Stimulated activated CD8-positive, alpha-beta memory T cell treated with anti-CD3 and anti-CD28 coated beads, Interleukin-7, amount 100 ng/mL, for 48 hours (primary cell): Measurements from ENCODE around the gene GBGT1.

Source experiments
- DNase-seq, 2 donors: peaks; one replicate each; pipeline ENCODE4 v3.0.0-alpha.2; 2020; ENCODE audit warnings: low read depth in 1 of 2; ENCODE audit errors: extremely low read depth in 1 of 2

Gene GBGT1

GRCh38 chr9:133166392-133166791 is 2.7 kb upstream of the GBGT1 start:
- DNase-seq, result no peak

DNA sequence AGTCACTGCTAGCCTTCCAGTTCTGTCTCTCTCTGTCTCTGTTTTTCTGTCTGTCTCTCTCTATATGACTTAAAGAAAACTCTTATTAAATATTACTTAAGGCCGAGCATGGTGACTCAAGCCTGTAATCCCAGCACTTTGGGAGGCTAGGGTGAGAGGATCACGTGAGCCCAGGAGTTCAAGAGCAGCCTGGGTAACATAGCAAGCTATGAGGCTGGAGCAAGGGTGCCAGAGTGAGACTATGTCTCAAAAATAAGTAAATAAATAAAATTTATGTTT is 1.7 kb upstream of the GBGT1 start:
- DNase-seq, result no peak

GRCh38 chr9:133164191-133164590 is 477 bp upstream of the GBGT1 start:
- no peak for DNase-seq

GRCh38 chr9:133162861-133163503 is 732 bp downstream of the GBGT1 start:
- DNase-seq, result no peak

DNA sequence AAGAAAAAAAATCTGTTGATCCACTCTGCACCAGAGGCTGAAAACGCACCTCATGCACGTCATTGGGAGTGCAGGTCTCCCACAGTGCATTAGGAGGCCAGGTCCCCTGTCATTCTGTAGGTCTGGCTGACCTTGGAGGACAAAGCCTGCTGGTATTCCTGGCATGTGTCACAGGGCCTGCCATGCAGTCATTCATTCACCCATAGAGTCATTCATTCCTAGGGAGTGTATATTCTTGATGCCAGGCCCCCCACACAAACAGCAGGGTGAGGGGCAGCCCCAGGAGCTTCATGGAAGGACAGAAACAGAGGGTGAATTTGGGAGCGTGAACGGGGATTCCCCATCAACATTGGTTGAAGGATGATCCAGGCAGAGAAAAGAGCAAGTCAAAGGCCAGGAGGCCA is 2.2 kb downstream of the GBGT1 start:
- DNase-seq, result no peak

- no peak for DNase-seq
These were observed 2.8 kb downstream of the GBGT1 start for GRCh38 chr9:133160742-133161546.

DNA sequence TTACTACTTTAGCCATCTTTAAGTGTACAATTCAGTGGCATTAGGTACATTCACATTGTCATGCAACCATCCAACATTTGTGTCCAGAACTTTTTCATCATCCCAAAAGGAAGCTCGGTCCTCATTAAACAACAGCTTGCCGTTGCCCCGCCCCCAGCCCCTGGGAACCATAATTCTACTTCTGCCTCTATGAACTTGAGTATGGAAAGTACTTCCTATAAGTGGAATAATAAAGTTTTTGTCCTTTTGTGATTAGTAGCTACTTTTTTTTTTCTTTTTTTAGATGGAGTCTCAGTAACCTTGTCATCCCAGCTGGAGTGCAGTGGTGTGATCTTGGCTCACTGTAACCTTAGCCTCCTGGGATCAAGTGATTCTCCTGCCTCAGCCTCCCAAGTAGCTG is 5.0 kb downstream of the GBGT1 start:
- DNase-seq, result no peak

DNA sequence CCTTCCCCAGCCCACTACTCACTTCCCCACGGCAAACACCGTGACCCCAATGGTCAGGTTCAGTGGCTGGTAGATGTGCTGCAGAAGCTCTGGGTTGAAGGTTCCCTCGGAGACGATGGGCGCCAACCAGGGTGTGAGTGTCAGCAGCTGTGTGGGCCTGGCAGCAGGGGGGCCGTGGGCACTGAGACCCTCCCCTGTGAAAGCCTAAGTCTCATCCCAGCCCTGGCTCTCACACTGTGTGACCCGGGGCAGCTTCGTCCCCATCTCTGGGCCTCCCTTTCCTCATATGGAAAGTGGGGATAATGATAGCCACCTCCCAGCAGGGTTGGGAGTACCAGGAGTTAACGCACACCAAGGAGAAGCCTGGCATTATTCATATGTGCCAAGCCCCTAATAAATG is 8.6 kb downstream of the GBGT1 start:
- no peak for DNase-seq

DNA sequence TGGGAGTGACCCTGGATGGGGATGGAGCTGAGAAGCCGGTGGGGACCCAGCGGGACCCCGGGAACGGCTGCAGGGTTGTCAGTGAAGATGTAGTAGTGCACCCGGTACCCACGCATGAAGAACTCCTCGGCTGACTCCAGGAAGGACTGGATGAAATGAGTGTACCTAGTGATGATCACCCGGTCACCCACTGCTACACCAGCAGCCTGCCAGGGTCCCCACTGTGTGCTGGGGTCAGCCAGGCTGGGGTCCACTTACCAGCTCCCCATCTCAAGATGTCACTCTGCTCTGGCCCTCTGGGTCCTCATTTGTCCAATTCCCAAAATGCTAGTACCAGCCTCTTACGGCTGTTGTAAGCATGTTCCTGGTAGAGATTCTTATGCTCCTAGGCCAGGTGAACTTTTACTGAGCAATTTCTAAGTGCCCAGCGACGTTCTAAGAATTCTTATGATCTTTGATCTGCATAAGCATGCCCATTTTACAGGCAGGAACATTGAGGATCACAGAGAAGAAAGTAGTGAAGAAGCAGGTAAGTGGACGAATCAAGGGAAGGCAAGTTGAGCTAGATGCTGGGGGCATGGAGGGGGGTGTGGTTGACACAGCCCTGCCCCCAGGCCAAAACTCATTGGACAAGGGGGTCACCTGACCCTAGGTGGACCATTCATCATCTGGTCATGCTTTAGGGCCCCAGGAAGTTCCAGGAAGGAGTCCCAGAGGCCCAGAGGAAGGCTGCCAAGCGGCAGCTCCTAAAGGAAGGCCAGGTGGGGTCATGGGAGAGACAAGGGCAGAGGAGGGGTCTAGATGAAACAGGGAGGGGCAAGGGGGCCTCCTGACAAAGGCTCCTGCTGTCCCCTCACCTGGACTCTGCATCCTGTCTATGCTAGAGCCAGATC is 9.4 kb downstream of the GBGT1 start:
- no peak for DNase-seq

- no peak for DNase-seq
These were observed 10.3 kb downstream of the GBGT1 start for GRCh38 chr9:133153227-133154096.

- DNase-seq, result no peak
These were observed 11.9 kb downstream of the GBGT1 start for GRCh38 chr9:133151601-133152525.

GRCh38 chr9:133151041-133151440 is 12.7 kb downstream of the GBGT1 start:
- DNase-seq, result no peak

DNA sequence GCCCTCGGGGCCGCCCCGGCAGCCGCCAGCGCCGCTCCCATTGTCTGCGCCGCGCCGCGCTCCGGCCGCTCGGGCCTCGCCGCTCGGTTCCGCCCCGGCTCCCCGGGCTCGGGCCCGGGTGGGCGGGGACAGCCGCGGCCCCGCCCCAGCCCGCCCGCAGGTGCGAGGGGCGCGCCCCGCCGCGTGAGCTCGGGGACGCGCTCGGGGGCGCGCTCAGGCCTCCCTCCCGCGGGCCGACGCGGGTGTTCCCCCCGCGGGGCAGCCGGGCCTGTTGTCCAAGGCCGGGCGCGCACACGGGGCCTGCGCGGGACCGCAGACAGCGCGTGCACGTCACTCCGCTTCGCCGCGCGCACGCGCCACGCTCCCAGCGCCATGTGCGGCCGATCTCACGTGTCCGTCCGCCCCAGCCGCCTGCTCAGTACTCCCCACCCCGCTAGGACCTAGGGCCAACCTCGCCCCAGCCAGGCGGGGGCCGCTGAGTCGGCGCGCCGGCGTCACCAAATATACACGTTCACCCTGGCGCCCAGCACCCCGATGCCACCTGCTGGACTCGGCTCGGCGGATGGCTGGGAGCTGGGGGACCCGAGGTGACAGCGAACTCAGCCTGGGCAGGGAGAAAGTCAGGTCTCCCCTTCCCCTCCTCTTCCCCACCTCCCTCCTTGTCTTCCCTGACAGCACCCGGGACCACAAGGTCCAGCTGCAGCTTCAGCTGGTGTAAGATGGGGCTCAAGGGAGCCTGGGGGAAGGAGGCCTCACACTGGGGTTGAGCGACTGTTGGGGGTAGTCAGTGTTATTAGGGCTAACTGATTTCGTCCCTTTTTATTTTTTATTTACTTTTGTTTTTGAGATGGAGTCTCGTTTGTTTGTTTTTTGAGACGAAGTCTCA is 14.3 kb downstream of the GBGT1 start:
- peak; percentile 74 to 75 for DNase-seq

- DNase-seq, result no peak
These were observed 15.2 kb downstream of the GBGT1 start for GRCh38 chr9:133148199-133149129.

GRCh38 chr9:133147412-133148198 is 16.1 kb downstream of the GBGT1 start:
- DNase-seq, result peak; percentile 50 to 73

- DNase-seq, result no peak
These were observed 16.8 kb downstream of the GBGT1 start for GRCh38 chr9:133146746-133147411.
